GM19372 (cell line): ENCODE results near the gene MYBPC2.
"Not testable (repeated sequence)": the region's sequence is repeated elsewhere in the genome, so short reads cannot be mapped to it uniquely, and the experiment has no call there.

Source experiments
- ATAC-seq: cut with Tn5 transposase; IDR thresholded peaks from one replicate; pipeline ENCODE4 v1.9.1; 2021; ENCODE audit warnings: mild to moderate bottlenecking, low read depth, moderate library complexity; ENCODE audit not compliant: unreplicated experiment

Gene MYBPC2

GRCh38 chr19:50425581-50425980 lies 7.1 kb upstream of the MYBPC2 start:
- ATAC-seq: no peak

GRCh38 chr19:50427318-50427925 lies 5.3 kb upstream of the MYBPC2 start:
- ATAC-seq: no peak

- no peak for ATAC-seq
Measured at GRCh38 chr19:50427997-50428425, 4.7 kb upstream of the MYBPC2 start.

- no peak for ATAC-seq
Measured at GRCh38 chr19:50428772-50429463, 3.8 kb upstream of the MYBPC2 start.

GRCh38 chr19:50430888-50431342 lies 1.8 kb upstream of the MYBPC2 start:
- ATAC-seq: no peak

GRCh38 chr19:50431343-50432220 lies 1.1 kb upstream of the MYBPC2 start:
- ATAC-seq: peak; percentile 70

GRCh38 chr19:50433201-50434180 lies 799 bp downstream of the MYBPC2 start:
- no peak for ATAC-seq

- no peak for ATAC-seq
Measured at GRCh38 chr19:50434525-50434924, 1.8 kb downstream of the MYBPC2 start.

- no peak for ATAC-seq
Measured at GRCh38 chr19:50435221-50435620, 2.5 kb downstream of the MYBPC2 start.

- ATAC-seq: no peak
Measured at GRCh38 chr19:50435627-50436026, 2.9 kb downstream of the MYBPC2 start.

GRCh38 chr19:50437862-50438449 lies 5.3 kb downstream of the MYBPC2 start:
- no peak for ATAC-seq

- ATAC-seq: not testable (repeated sequence)
Measured at GRCh38 chr19:50439130-50439529, 6.4 kb downstream of the MYBPC2 start.

GRCh38 chr19:50444059-50444458 lies 11.4 kb downstream of the MYBPC2 start:
- ATAC-seq: no peak

- ATAC-seq: no peak
Measured at GRCh38 chr19:50447053-50447452, 14.4 kb downstream of the MYBPC2 start.

GRCh38 chr19:50447750-50448149 lies 15.1 kb downstream of the MYBPC2 start:
- no peak for ATAC-seq

GRCh38 chr19:50449236-50449899 lies 16.7 kb downstream of the MYBPC2 start:
- ATAC-seq: no peak

GRCh38 chr19:50450369-50451222 lies 17.9 kb downstream of the MYBPC2 start:
- ATAC-seq: no peak

GRCh38 chr19:50451223-50451534 lies 18.5 kb downstream of the MYBPC2 start:
- no peak for ATAC-seq
